Measurements from ENCODE around the gene MBD3L4.

The MBD3L4 gene

DNA sequence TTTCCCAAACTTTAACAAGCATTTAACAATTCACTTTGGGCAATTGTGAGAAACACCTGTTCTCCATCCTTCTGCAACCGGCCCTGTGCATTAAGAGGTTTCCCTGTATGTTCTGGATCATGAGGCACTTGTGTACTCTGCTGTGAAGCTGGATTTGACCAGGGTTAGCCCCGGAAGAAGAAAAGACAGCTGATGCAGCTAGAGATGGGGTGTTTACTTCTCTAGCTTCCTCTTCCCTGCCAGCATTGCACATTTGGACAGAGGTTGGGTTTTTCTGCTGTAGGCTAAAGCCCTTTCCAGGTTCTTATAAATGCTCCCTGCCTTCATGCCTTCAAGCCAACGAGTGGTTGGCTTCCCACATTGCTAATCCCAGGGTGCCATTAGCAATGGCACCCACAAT, 39.6 kb downstream of the MBD3L4 start:
- Histone ChIP-seq H3K9me2 (replicated peaks; ENCODE audit: insufficient read depth, low read length) (no peaks in the 10 kb centered on the region), H3K9ac (ENCODE audit: low read length) (no peak overlapping the region), H3K79me2 (ENCODE audit: insufficient read depth, low read length) (no peaks in the 10 kb centered on the region), H3K27me3 (ENCODE audit: low read length) (0 out of 2 replicates have a peak, but pooled peaks cover 4% of the 10 kb centered on the region), H3K27ac (ENCODE audit: low read depth, low read length) (no peak overlapping the region), H4K20me1 (ENCODE audit: low read depth, low read length) (no peaks in the 10 kb centered on the region), H3K36me3 (ENCODE audit: low read length) (no peaks in the 10 kb centered on the region), H2AFZ (ENCODE audit: low read depth, low read length, severe bottlenecking) (no peak overlapping the region), H3K9me3 (ENCODE audit: insufficient read depth, low read length) (peaks cover under 1% of the 10 kb centered on the region; the same call in 1 of the 2 replicates), H3K4me2 (ENCODE audit: low read depth, low read length, poor library complexity, severe bottlenecking) (no peak overlapping the region), H3K4me3 (ENCODE audit: insufficient read depth, low read length, poor library complexity, severe bottlenecking) (no peak overlapping the region), H3F3A (ENCODE audit: insufficient read depth) (no peaks in the 10 kb centered on the region)
- TF ChIP-seq EZH2phosphoT487 (conservative IDR thresholded peaks at IDR 0.05; ENCODE audit: low read length): no peak
- TF ChIP-seq, protein P1, sequence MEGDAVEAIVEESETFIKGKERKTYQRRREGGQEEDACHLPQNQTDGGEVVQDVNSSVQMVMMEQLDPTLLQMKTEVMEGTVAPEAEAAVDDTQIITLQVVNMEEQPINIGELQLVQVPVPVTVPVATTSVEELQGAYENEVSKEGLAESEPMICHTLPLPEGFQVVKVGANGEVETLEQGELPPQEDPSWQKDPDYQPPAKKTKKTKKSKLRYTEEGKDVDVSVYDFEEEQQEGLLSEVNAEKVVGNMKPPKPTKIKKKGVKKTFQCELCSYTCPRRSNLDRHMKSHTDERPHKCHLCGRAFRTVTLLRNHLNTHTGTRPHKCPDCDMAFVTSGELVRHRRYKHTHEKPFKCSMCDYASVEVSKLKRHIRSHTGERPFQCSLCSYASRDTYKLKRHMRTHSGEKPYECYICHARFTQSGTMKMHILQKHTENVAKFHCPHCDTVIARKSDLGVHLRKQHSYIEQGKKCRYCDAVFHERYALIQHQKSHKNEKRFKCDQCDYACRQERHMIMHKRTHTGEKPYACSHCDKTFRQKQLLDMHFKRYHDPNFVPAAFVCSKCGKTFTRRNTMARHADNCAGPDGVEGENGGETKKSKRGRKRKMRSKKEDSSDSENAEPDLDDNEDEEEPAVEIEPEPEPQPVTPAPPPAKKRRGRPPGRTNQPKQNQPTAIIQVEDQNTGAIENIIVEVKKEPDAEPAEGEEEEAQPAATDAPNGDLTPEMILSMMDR (IDR thresholded peaks at IDR 0.05; ENCODE audit: insufficient read depth, low read length, poor library complexity, severe bottlenecking): no peak

DNA sequence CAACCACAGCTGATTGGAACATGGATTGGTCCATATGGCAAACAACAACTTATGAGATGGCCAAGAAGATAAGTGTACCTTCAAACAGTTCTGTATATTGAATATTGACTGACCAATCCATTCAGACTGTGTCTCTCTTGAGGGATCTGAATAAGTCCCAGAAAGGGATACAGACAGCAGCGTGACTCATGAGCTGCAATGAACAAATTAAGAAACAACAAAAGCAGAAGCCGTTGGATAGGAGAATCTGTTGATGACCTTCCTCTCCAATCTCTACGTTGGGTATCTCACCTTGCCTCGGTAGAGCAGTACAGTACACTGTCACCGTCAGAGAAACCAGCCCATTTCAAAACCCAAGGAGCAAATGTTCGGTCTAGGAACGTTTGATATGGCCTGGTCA, 40.0 kb downstream of the MBD3L4 start:
- H3K4me3 ChIP-seq (ENCODE audit: insufficient read depth, low read length, poor library complexity, severe bottlenecking): no peak overlapping the region
- no peak overlapping the region for H2AFZ ChIP-seq (ENCODE audit: low read depth, low read length, severe bottlenecking)
- no peaks in the 10 kb centered on the region for H3K9me2 ChIP-seq (replicated peaks; ENCODE audit: insufficient read depth, low read length)
- no peaks in the 10 kb centered on the region for H3K36me3 ChIP-seq (ENCODE audit: low read length)
- H3K27me3 ChIP-seq (ENCODE audit: low read length): 0 out of 2 replicates have a peak, but pooled peaks cover 4% of the 10 kb centered on the region
- TF ChIP-seq, protein P1 (IDR thresholded peaks at IDR 0.05; ENCODE audit: insufficient read depth, low read length, poor library complexity, severe bottlenecking): no peak
- no peak for TF ChIP-seq EZH2phosphoT487 (conservative IDR thresholded peaks at IDR 0.05; ENCODE audit: low read length)
- no peak overlapping the region for H3K27ac ChIP-seq (ENCODE audit: low read depth, low read length)
- no peak overlapping the region for H3K9ac ChIP-seq (ENCODE audit: low read length)
- H3K9me3 ChIP-seq (ENCODE audit: insufficient read depth, low read length): peaks cover 5% of the 10 kb centered on the region; the same call in 1 of the 2 replicates
- H3K79me2 ChIP-seq (ENCODE audit: insufficient read depth, low read length): no peaks in the 10 kb centered on the region
- H3F3A ChIP-seq (ENCODE audit: insufficient read depth): no peaks in the 10 kb centered on the region
- H3K4me2 ChIP-seq (ENCODE audit: low read depth, low read length, poor library complexity, severe bottlenecking): no peak overlapping the region
- H4K20me1 ChIP-seq (ENCODE audit: low read depth, low read length): no peaks in the 10 kb centered on the region

- Histone ChIP-seq H3K36me3 (ENCODE audit: low read length) (no peaks in the 10 kb centered on the region), H2AFZ (ENCODE audit: low read depth, low read length, severe bottlenecking) (no peak overlapping the region), H3K9ac (ENCODE audit: low read length) (no peak overlapping the region), H3K9me2 (replicated peaks; ENCODE audit: insufficient read depth, low read length) (no peaks in the 10 kb centered on the region), H3K4me3 (ENCODE audit: insufficient read depth, low read length, poor library complexity, severe bottlenecking) (no peak overlapping the region), H3F3A (ENCODE audit: insufficient read depth) (no peaks in the 10 kb centered on the region), H3K79me2 (ENCODE audit: insufficient read depth, low read length) (no peaks in the 10 kb centered on the region), H4K20me1 (ENCODE audit: low read depth, low read length) (no peaks in the 10 kb centered on the region), H3K27me3 (ENCODE audit: low read length) (0 out of 2 replicates have a peak, but pooled peaks cover 4% of the 10 kb centered on the region), H3K4me2 (ENCODE audit: low read depth, low read length, poor library complexity, severe bottlenecking) (no peak overlapping the region), H3K9me3 (ENCODE audit: insufficient read depth, low read length) (peaks cover 8% of the 10 kb centered on the region; the same call in 1 of the 2 replicates), H3K27ac (ENCODE audit: low read depth, low read length) (no peak overlapping the region)
- no peak for TF ChIP-seq EZH2phosphoT487 (conservative IDR thresholded peaks at IDR 0.05; ENCODE audit: low read length)
- TF ChIP-seq, protein P1 (IDR thresholded peaks at IDR 0.05; ENCODE audit: insufficient read depth, low read length, poor library complexity, severe bottlenecking): no peak
These were observed 42.1 kb downstream of the MBD3L4 start for GRCh38 chr19:6997679-6998445.
